HepG2 (cell line): ENCODE measurements around the gene ZNF800. TPM values are rescaled to one million over a fixed set of nuclear protein-coding genes. Genes with fewer than 3 reads are reported as not detected.

ENCODE experiments used
- GABPB1 ChIP-seq: IDR thresholded peaks from 2 replicates; pipeline ENCODE4 v1.6.1; 2016; ENCODE audit warnings: mild to moderate bottlenecking, missing genetic modification reagents, moderate library complexity, missing compliant biosample characterization
- JUND ChIP-seq: sonication (generic); formaldehyde crosslinking; IDR thresholded peaks from 2 replicates; pipeline ENCODE4 v1.8.0; 2022; ENCODE audit warnings: mild to moderate bottlenecking, missing genetic modification reagents
- MAZ ChIP-seq, 2 experiments: sonication (generic) in 1 of 2; formaldehyde crosslinking in 1 of 2; IDR thresholded peaks; 2 replicates each; pipeline versions ENCODE4 v1.5.0 to v1.6.1; 2012 to 2020; ENCODE audit warnings: low read depth in 2 of 2, mild to moderate bottlenecking in 2 of 2, borderline replicate concordance in 1 of 2, improper control_type of control experiment in 1 of 2, low read length in 1 of 2, missing genetic modification reagents in 1 of 2, moderate library complexity in 1 of 2
- RBFOX2 ChIP-seq: fragments of 200-400 bp; formaldehyde crosslinking; IDR thresholded peaks from 2 replicates; pipeline ENCODE4 v1.6.1; 2017; ENCODE audit warnings: low read depth, mild to moderate bottlenecking, low read length
- RBM39 ChIP-seq: fragments of 200-400 bp; formaldehyde crosslinking; IDR thresholded peaks from one replicate; pipeline ENCODE4 v1.6.1; 2018; ENCODE audit warnings: antibody characterized with exemption, mild to moderate bottlenecking, low read depth, low read length; ENCODE audit not compliant: poor library complexity, severe bottlenecking
- SNAPC2 ChIP-seq: sonication (generic); formaldehyde crosslinking; IDR thresholded peaks from 2 replicates; pipeline ENCODE4 v1.8.1; 2022; ENCODE audit warnings: mild to moderate bottlenecking, missing genetic modification reagents
- SRF ChIP-seq: IDR thresholded peaks from 2 replicates; pipeline ENCODE4 v1.6.1; 2011; ENCODE audit warnings: mild to moderate bottlenecking, low read depth, low read length, moderate library complexity
- TP53 ChIP-seq: sonication (generic); formaldehyde crosslinking; conservative IDR thresholded peaks from 2 replicates; pipeline ENCODE4 v1.4.0; 2020; ENCODE audit warnings: missing genetic modification reagents
- ZNF747 ChIP-seq: sonication (generic); formaldehyde crosslinking; IDR thresholded peaks from 2 replicates; pipeline ENCODE4 v1.8.1; 2023; ENCODE audit warnings: missing genetic modification reagents, mild to moderate bottlenecking, borderline replicate concordance
- polyA plus RNA-seq, 8 experiments: library from polyadenylated mRNA; depleted of rRNA in 3 of 8; stranded (reverse) in 7 of 8; unstranded in 1 of 8; fragments of >200 nt; fragmentation: Illumina TruSeq in 4 of 8; extraction: Trizol in 4 of 8; gene quantifications; 2 replicates each; pipeline versions ENCODE4 v1.2.1 to v1.2.3, GENCODE V29; 2011 to 2016; ENCODE audit warnings: low read depth in 4 of 8, missing spikeins in 1 of 8, mixed read lengths in 1 of 8; ENCODE audit not compliant: insufficient read depth in 1 of 8
- total RNA-seq, 5 experiments: library from RNA; depleted of rRNA; stranded (reverse); fragments of >200 nt; fragmentation: Illumina TruSeq; extraction: Trizol; gene quantifications; 2 replicates each; pipeline ENCODE4 v1.2.3, GENCODE V29; 2016; ENCODE audit warnings: low read depth in 1 of 5
- TF ChIP-seq, protein P1 (sequence below): sonication (generic); formaldehyde crosslinking; IDR thresholded peaks from 2 replicates; pipeline ENCODE4 v1.4.0; 2020; ENCODE audit warnings: missing genetic modification reagents, borderline replicate concordance
- TF ChIP-seq, protein P2 (sequence below): sonication (generic); formaldehyde crosslinking; IDR thresholded peaks from 2 replicates; pipeline ENCODE4 v1.5.0; 2020; ENCODE audit warnings: missing genetic modification reagents
- TF ChIP-seq, protein P3 (sequence below): sonication (generic); formaldehyde crosslinking; IDR thresholded peaks from 2 replicates; pipeline ENCODE4 v1.4.0; 2020; ENCODE audit warnings: missing genetic modification reagents
- TF ChIP-seq, protein P4 (sequence below): sonication (generic); formaldehyde crosslinking; IDR thresholded peaks from 2 replicates; pipeline ENCODE4 v1.4.0; 2020; ENCODE audit warnings: missing genetic modification reagents, borderline replicate concordance
- TF ChIP-seq, protein P5 (sequence below): sonication (generic); formaldehyde crosslinking; IDR thresholded peaks from 2 replicates; pipeline ENCODE4 v1.4.0; 2020; ENCODE audit warnings: mild to moderate bottlenecking, missing genetic modification reagents

Gene ZNF800
- total and polyA plus RNA-seq, 2 of the 13 experiments (the other 11 are each of a cell fraction or from before 2014, with no cell fraction given): 7.1 to 12.7 TPM

DNA sequence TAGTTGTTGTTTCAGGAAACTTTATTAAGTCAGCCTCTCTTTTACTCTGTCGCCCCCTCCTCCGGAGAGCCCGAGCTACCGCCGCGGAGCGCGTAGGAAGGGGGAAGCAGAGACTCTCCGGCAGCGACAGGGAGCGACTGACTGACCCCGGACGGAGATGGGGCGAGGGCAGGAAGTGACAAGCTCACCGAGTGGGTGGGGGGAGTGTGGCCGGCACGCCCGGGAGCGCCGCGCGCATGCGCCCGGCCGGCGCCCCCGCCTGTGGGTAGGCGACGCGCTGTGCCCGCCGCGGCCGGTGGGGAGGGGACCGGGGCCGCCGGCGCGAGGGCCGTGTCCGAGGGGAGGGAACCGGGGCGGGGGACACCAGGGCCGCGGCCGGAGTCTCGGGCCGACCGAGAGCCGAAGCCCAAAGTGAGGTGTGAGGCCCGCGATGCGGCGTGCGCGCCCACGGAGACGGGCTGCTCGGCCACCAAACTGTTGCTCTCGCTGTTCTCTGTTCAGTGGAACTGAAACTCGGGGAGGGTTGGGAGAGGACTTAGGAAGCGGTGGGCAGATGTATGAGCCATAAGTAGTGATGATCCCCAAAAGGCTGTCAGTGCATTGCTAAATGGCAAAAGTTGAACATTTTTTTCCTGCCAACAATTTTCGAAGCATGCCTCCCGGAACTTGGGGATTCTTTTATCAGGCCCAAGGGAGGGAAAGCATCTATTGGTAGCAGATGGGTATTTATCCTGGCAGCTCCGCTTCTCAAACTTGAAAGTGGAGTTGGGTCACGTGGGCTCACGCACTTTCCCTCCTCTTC is at the start of gene ZNF800 (continued):
- peak; percentile 86 for TF ChIP-seq MAZ (IDR thresholded peaks at IDR 0.05; ENCODE audit: borderline replicate concordance, low read depth, low read length)
- TF ChIP-seq MAZ (CRISPR knock-in tag; IDR thresholded peaks at IDR 0.05; ENCODE audit: low read depth): peak; percentile 95
- TF ChIP-seq, protein P1, sequence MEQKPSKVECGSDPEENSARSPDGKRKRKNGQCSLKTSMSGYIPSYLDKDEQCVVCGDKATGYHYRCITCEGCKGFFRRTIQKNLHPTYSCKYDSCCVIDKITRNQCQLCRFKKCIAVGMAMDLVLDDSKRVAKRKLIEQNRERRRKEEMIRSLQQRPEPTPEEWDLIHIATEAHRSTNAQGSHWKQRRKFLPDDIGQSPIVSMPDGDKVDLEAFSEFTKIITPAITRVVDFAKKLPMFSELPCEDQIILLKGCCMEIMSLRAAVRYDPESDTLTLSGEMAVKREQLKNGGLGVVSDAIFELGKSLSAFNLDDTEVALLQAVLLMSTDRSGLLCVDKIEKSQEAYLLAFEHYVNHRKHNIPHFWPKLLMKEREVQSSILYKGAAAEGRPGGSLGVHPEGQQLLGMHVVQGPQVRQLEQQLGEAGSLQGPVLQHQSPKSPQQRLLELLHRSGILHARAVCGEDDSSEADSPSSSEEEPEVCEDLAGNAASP: no peak
- TF ChIP-seq, protein P2, sequence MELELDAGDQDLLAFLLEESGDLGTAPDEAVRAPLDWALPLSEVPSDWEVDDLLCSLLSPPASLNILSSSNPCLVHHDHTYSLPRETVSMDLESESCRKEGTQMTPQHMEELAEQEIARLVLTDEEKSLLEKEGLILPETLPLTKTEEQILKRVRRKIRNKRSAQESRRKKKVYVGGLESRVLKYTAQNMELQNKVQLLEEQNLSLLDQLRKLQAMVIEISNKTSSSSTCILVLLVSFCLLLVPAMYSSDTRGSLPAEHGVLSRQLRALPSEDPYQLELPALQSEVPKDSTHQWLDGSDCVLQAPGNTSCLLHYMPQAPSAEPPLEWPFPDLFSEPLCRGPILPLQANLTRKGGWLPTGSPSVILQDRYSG (CRISPR knock-in tag): no peak
- no peak for TF ChIP-seq SRF
- no peak for TF ChIP-seq TP53 (CRISPR knock-in tag)
- TF ChIP-seq, protein P3, sequence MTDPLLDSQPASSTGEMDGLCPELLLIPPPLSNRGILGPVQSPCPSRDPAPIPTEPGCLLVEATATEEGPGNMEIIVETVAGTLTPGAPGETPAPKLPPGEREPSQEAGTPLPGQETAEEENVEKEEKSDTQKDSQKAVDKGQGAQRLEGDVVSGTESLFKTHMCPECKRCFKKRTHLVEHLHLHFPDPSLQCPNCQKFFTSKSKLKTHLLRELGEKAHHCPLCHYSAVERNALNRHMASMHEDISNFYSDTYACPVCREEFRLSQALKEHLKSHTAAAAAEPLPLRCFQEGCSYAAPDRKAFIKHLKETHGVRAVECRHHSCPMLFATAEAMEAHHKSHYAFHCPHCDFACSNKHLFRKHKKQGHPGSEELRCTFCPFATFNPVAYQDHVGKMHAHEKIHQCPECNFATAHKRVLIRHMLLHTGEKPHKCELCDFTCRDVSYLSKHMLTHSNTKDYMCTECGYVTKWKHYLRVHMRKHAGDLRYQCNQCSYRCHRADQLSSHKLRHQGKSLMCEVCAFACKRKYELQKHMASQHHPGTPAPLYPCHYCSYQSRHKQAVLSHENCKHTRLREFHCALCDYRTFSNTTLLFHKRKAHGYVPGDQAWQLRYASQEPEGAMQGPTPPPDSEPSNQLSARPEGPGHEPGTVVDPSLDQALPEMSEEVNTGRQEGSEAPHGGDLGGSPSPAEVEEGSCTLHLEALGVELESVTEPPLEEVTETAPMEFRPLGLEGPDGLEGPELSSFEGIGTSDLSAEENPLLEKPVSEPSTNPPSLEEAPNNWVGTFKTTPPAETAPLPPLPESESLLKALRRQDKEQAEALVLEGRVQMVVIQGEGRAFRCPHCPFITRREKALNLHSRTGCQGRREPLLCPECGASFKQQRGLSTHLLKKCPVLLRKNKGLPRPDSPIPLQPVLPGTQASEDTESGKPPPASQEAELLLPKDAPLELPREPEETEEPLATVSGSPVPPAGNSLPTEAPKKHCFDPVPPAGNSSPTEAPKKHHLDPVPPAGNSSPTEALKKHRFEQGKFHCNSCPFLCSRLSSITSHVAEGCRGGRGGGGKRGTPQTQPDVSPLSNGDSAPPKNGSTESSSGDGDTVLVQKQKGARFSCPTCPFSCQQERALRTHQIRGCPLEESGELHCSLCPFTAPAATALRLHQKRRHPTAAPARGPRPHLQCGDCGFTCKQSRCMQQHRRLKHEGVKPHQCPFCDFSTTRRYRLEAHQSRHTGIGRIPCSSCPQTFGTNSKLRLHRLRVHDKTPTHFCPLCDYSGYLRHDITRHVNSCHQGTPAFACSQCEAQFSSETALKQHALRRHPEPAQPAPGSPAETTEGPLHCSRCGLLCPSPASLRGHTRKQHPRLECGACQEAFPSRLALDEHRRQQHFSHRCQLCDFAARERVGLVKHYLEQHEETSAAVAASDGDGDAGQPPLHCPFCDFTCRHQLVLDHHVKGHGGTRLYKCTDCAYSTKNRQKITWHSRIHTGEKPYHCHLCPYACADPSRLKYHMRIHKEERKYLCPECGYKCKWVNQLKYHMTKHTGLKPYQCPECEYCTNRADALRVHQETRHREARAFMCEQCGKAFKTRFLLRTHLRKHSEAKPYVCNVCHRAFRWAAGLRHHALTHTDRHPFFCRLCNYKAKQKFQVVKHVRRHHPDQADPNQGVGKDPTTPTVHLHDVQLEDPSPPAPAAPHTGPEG (CRISPR knock-in tag): no peak
- TF ChIP-seq SNAPC2 (CRISPR knock-in tag): no peak
- TF ChIP-seq, protein P4, sequence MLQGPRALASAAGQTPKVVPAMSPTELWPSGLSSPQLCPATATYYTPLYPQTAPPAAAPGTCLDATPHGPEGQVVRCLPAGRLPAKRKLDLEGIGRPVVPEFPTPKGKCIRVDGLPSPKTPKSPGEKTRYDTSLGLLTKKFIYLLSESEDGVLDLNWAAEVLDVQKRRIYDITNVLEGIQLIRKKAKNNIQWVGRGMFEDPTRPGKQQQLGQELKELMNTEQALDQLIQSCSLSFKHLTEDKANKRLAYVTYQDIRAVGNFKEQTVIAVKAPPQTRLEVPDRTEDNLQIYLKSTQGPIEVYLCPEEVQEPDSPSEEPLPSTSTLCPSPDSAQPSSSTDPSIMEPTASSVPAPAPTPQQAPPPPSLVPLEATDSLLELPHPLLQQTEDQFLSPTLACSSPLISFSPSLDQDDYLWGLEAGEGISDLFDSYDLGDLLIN (CRISPR knock-in tag): no peak
- TF ChIP-seq, protein P5, sequence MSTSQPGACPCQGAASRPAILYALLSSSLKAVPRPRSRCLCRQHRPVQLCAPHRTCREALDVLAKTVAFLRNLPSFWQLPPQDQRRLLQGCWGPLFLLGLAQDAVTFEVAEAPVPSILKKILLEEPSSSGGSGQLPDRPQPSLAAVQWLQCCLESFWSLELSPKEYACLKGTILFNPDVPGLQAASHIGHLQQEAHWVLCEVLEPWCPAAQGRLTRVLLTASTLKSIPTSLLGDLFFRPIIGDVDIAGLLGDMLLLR (CRISPR knock-in tag): no peak; the same call in none of the 2 replicates
- TF ChIP-seq JUND (CRISPR knock-in tag): no peak
- peak; percentile 82 for TF ChIP-seq RBFOX2
- peak; percentile 92 for TF ChIP-seq GABPB1
- TF ChIP-seq RBM39: no peak
- TF ChIP-seq ZNF747 (CRISPR knock-in tag): no peak
